Suppressor macrophage treated with lipopolysaccharide for 4 hours (primary cell): ENCODE data around the gene BICRA.
A peak's percentile ranks its signal among the peaks of the same experiment; 100 is the strongest.
"Not testable (repeated sequence)": the region's sequence is repeated elsewhere in the genome, so short reads cannot be mapped to it uniquely, and the experiment has no call there.

ENCODE experiments used
- DNase-seq: peaks from one replicate; pipeline ENCODE4 v3.0.0-alpha.2; 2020

BICRA gene

DNA sequence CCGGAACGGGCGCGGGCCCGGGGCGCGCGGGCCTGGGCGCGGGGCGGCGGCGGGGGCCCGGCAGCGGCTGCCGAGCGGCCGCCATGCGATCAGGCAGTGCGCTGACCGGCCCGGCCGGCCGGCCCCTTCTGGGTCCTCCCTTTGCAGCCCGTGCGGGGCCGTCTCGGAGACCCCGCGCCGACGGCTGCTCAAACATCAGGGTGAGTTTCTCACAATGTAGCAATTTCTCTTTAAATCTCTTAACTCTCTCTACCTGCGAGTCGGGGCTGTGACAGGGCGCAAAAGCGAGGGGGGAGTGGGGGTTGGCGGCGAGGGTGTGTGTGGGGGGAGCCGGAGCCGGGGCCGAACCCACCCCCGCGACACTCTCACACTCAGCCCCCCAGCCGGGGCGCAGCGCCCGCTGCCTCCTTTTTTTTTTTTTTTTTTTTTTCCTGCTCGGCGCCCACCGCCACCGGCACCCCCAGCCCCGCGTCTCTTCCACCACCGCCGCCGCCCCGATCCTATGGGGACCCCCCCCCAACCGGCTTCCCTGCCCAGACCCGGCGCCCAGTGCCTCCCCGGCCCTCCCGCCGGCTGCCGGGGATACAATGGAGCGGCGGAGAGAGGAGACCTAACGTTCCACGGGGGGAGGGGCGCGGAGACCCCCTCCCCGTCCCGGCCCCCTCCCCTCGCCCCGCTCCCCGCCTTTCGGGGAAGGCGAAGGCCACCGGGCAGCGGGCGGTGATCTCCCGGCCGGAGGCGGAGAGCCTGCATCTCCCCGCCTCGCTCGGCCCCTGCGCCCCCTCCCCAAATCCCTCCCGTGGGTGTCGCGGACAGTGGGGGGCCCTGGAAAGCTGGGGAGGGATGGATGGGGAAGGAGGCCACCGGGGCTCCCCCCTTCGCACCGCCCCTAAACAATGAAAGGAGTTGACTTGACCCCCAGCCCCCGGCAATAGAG, at the start of gene BICRA:
Gene BICRA, plus strand, starts transcription at position 166 of the 937 bp plus-strand sequence. CDS start 64,441 bp downstream, outside the sequence.
- DNase-seq: peak; percentile 87

DNA sequence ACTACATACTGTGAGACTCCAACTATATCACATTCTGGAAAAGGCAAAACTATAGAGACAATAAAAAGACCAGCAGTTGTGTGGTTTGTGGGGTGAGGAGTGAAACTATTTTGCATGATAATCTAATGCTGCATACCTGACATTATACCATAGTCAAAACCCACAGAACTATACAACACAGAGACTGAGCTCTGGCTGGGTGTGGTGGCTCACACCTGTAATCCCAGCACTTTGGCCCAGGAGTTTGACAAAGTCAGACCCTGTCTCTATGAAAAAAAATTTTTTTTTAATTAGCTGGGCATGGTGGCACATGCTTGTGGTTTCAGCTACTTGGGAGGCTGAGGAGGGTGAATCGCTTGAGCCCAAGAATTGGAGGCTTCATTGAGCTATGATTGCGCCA, 47.9 kb upstream of the BICRA start:
- no peak for DNase-seq

DNA sequence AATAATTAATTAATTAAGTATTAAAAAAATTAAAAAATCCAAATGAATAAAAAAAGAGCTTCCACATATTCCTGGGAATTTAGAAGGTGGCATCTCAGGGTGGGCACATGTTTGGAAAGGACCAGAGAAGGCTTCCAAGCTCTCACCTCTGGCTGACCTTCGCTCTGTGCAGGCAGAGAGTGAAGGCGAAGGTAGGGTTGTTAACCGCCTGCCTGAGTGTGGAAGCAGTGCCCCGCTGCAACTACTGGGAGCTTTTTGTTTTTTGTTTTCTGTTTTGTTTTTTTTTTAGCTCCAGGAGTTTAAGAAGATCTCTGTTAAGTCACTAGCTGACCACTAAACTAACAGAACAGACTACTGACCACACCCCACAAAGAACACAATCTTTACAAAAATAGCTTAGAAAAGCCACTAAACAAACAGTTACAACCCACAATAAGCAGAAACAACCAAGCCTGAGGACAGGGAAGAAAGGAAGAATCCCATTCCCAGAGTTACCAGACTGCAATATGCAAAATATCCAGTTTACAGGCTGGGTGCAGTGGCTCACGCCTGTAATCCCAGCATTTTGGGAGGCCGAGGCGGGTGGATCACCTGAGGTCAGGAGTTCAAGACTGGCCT, 47.4 kb upstream of the BICRA start:
- no peak for DNase-seq

- no peak for DNase-seq
Observed at GRCh38 chr19:47564081-47564480, 44.9 kb upstream of the BICRA start.

GRCh38 chr19:47569331-47569730, 39.6 kb upstream of the BICRA start:
- DNase-seq: no peak

DNA sequence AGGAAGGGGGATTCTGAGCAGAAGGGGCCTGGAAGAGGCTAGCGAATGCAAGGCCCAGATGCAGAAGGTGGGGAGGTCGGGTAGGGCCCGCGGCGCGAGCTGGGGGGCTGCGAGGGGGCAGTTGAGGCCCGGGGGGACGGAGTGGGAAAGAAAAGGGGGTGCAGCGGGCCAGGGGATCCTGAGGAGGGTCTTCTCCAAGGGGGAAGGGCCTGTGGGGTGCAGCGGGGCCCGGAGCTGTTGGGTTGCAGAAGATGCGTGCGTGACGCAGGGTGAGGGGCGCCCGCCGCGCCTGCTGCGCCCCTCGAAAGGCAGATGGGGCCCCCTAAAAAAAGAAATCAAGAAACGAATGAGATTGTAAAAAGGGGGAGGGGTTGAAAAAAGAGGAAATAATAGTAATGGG, 36.3 kb upstream of the BICRA start:
- DNase-seq: no peak

DNA sequence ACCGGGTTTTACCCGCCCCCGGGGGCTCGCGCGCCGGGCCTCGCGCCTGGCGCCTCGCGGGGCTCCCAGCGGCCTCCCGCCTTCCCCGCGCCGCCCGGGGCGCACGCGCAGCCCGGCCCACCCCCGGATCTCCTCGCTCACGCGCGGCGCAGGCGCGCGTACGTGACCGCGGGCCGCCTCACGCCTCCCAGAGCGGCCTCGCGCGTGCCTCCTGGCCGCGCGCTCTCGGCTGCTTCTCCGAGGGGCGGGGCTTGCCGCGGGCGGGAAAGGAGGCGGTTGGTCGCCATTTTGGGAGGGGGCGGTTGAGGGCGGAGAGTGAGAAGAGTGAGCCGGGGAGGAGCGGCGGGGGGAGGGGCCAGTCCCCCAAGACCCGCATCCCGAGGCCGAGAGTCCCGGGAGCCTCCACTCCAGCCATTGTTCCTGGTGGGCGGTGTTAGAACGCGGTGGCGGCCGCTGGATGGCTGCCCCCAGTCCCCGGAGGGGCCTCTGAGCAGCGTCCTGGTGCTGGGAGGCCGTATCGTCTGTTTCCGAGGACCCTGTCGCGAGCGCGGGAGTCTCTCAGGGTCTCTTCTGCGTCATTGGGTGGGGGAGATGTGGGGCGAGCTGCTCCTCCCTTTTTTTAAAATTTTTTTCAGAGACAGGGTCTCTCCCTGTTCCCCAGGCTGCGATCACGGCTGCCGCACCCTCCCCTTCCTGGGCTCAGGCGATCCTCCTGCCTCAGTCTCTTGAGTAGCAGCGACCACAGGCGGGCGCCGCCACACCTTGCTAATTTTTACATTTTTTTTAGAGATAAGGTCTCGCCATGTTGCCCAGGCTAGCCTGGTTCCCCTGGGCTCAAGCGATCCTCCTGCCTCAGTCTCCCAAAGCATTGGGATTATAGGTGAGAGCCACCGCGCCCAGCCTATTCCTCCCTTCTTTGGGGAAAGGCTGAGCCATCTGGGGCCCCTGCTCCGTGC, 35.6 kb upstream of the BICRA start, which contains the start of gene ZNF541:
Gene ZNF541, minus strand, starts transcription at position 78 of the 956 bp plus-strand sequence. CDS start 17,292 bp downstream, outside the sequence.
- peak; percentile 60 for DNase-seq

DNA sequence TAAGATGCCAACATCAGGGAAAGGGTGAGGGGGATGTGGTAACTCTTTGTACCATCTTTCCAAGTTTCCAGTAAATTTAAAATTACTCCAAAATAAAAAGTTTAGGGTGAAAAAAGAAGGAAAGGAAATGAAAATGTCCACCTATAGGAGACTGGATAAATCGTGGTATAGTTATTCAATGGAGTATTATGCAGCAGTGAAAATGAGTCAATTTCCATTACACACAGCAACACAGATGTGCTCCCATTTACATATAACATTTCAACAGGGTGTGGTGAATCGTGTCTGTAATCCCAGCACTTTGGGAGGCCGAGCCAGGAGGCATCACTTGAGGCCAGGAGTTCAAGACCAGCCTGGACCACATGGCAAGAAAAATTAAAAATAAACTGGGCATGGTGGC, 28.5 kb upstream of the BICRA start:
- DNase-seq: no peak

DNA sequence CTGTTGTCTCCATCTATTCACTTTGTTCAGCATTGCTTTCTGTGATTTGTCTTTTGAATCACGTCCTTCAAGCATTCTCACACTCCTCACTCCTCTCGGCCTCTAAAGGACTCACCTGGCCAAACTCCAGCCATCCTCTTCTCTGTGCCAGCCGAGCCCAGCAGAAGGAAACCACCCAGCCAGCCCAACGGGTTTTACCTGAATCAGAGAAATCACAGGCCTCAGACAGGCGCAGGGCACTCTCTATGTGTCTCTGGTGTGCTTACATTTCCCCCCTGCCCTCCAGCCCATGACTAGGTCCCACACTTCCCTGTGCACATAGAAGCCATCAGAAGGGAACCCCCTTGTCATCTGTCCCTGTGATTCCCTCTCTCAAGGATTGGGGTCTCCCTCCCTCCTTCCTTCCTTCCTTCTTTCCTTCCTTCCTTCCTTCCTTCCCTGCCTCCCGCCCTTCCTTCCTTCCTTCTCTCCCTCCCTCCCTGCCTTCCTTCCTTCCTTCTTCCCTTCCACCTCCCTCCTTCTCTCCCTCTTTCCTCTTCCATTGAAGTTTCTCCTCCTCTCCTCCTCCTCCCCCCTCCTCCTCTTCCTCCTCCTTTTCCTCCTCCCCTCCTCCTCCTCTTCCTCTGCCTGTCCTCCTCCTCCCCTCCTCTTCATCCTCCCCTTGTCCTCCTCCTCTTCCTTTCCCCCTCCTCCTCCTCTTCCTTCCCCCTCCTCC, 27.2 kb upstream of the BICRA start:
- no peak for DNase-seq

GRCh38 chr19:47582320-47582909, 26.5 kb upstream of the BICRA start:
- DNase-seq: no peak

DNA sequence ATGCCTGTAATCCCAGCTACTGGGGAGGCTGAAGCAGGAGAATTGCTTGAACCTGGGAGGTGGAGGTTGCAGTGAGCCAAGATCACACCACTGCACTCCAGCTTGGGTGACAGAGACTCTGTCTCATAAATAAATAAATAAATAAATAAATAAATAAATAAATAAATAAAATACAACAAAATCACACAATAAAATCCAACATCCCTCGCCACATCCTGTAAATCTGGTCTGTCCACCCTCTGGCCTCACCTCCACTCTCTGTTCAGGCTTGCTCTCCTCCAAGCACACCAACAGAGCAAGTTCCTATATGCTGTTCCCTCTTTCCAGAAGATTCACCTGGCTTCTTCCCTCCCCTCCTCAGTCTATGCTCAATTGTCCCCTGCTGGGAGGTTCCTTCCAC, 25.8 kb upstream of the BICRA start:
- not testable (repeated sequence) for DNase-seq

DNA sequence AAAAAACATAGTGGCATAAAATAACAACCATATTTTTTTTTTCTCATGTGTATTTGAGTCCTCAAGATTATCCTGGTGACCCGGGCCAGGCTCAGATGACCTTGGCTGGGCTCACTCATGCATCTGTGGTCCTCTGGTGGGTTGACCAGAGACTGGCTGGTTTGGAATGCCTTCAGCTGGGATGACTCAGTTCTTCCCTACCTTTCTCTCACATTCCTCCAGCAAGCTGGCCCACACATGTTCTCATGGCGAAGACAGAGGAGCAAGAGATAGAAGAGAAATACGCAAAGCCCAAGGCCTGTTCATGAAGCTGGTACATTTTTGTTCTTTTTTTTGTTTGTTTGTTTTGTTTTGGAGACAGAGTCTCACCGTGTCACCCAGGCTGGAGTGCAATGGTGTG, 21.6 kb upstream of the BICRA start:
- DNase-seq: no peak

DNA sequence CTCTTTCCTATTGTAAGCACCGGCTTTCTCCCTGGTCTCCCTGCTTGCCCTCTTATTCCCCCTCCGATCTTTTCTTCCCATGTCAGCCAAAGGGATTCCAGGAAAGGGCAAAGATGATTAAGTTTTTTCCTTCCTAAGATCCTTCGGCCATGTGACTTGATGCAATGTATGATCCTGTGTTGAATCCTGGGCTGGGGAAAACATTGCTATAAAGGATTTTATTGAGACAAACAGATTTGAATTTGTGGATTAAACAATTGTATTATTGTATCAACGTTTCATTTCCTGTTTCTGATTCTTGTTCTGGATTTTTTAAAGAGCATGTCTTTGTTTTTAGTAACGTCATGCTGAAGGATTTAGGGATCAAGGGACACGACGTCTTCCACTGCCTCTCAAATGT, 19.1 kb upstream of the BICRA start:
- DNase-seq: no peak

- no peak for DNase-seq
Observed at GRCh38 chr19:47593860-47594259, 15.1 kb upstream of the BICRA start.

DNA sequence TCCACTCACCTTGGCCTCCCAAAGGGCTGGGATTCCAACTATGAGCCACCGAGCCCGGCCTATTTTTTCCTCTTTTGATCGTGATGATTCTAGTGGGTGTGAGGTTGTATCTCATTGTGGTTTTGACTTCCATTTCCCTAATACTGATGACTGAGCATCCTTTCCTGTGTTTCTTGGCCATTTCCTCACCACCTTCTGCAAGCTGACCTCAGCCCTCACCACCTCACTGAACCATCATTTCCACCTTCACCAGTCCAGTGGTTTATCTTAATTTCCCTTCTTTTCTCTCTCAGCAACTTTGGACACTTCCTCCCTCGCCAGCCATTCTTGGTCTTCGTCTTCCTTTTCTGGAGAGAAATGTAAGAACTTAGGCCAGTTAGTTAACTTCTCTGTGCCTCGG, 13.0 kb upstream of the BICRA start:
- peak; percentile 44 for DNase-seq

- peak; percentile 80 for DNase-seq
Observed at GRCh38 chr19:47598407-47599349, 10.3 kb upstream of the BICRA start.

GRCh38 chr19:47599671-47600245, 9.2 kb upstream of the BICRA start:
- not testable (repeated sequence) for DNase-seq

GRCh38 chr19:47600246-47601179, 8.4 kb upstream of the BICRA start:
- peak; percentile 100 for DNase-seq
